ENCODE data around the gene MTTP.

The MTTP gene

DNA sequence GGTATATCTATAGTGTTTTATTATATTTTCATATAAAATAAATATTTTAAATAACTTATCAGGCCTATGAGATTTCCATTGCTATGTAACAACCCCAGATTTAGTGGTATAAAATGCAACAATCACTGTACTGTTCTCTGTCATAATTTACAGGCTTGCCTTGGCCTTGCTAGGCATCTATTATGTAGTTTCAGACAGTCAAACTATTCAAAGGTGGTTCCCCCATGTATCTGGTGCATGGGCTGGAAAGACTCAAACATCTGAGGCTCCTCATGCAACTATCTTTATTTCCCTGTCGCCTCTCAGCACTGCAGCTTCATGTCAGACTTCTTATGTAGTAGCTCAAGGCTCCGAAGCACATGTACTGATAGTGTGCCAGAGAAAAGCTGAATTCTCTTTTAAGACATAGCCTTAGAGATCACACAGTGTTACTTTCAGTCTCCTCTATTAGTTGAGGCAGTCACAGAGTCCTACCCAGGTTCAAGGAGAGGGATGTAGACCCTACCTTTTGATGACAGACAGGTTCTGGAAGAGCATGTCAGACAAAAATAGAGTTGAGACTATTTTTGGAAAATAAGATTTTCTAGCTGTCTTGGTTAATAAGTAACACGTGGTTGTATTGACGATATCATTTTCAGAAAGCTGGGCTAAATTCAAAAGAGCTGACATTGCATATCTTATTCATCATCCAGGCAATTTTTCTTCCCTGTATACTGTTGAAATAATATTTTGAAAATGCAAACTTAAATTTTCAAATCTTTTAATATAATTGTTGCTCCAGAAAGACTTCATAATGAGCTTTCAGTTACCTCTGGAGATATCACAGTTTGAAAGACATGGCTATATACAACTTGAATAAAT lies 19.4 kb downstream of the MTTP start:
- DNase-seq = no peak

GRCh38 chr4:99594818-99595217 lies 20.2 kb downstream of the MTTP start:
- no peak for DNase-seq

GRCh38 chr4:99606716-99607115 lies 32.1 kb downstream of the MTTP start:
- DNase-seq = no peak

GRCh38 chr4:99608417-99608816 lies 33.8 kb downstream of the MTTP start:
- no peak for DNase-seq

DNA sequence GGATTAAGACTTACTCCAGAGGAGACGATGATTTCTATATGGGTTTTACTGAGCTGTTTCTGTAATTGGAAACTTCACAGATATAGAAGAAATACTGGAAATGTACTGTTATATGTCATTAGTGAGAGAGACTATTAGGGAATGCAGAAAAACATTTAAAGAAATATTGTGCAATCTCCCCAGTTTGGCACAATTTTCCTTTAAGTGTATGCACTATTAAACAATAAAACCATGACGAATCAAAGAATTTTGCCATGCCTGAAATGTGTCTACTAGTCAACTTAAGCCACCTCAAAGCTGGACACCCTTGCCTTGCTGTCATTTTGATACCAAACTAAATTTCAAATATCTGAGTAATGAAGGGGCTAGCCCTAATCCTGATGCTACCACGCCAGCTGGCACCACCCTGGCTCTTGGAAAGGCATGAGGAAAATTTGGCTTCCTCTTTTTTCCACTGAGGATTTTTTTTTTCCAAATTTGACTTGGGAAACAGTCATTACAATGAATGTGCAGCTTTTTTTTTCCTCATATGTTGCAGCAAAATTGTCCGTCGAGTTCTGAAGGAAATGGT lies 36.1 kb downstream of the MTTP start:
- no peak for DNase-seq

- no peak for DNase-seq
Measured at GRCh38 chr4:99612281-99612680, 37.7 kb downstream of the MTTP start.

GRCh38 chr4:99612704-99613103 lies 38.1 kb downstream of the MTTP start:
- no peak for DNase-seq

DNA sequence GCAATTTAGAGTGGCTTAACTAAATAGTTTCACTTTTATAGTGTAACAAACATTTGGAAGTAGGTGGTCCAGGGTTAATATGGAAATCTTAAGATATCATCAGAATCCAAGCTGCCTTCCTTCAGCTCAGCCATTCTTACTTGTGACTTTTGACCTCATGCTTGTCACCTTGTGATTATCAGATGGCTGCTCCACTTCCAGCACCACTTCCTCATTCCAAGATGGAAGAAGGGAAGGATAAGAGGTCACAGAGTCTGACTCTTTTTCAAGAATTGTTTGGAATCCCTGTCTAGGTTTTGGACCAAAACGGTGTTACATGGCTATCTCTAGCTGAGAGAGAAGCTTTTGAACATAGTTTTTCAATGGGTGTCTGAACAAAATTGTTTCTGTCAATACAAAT lies 39.9 kb downstream of the MTTP start:
- no peak for DNase-seq

DNA sequence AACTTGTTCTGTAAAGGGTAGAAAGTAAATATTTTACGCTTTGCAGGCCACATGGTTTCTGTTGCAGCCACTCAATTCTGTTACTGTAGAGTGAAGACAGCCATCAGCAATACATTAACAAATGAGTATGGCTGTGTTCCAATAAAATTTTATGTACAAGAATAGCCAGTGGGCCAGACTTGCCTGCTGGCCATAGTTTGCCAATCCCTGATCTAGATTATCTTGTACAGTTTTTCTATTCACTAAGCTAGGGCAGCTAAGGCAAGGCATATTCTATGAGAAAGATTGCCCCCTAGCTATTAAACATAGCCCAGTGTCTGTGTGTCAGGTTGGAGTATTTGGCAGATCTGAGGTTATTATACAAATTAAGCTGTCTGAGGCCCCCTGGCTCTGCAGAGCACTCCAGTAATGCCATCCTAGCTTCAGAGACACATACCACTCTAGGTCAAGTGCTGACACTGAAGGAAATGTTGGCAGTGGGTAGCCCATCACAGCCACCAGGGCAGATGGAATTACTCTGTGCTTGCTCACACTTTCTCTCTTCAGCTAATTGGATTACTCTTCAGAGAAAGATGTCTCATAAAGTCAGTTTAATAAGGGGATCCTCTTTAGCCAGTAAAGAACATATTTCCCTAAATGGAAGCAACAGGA lies 40.7 kb downstream of the MTTP start:
- DNase-seq = no peak

- DNase-seq = no peak
Measured at GRCh38 chr4:99617374-99617773, 42.8 kb downstream of the MTTP start.

DNA sequence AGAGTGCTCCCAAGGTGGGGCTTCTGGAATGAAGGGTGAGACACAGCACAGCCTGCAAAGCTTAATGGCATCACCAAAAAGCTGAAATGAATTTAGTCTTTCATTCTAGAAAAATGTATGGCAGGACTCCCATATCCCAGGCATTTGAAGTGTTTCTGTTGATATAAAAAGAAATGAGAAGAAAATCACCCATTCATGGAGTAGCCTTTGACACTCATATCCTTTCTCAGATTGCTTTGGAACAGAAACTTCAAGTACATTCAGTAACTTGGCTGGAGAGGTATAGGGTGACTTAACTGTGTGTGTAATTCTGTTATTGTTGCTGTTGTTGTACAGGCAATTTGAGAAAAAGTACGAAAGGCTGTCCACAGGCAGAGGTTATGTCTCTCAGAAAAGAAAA lies 47.7 kb downstream of the MTTP start:
- DNase-seq = no peak

- peak; percentile 19 for DNase-seq
Measured at GRCh38 chr4:99624141-99624719, 49.6 kb downstream of the MTTP start.

DNA sequence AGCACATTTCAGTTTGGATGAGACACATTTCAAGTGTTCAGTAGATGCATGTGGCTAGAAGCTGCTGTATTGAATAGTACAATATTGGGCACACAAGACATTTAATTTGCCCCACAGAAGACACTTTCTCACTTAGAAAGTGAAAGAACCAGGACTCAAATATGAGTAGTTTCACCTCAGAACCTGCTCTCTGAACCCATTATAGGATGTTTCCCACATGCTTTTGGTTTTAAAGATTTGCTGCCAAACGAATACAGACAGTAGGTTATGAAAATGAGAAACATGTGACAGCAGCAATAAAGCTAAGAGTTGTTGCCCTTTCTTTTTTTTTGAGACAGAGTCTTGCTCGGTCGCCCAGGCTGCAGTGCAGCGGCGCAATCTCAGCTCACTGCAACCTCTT lies 50.7 kb downstream of the MTTP start:
- DNase-seq = no peak

- no peak for DNase-seq
Measured at GRCh38 chr4:99628040-99628439, 53.4 kb downstream of the MTTP start.

GRCh38 chr4:99629962-99630554 lies 55.4 kb downstream of the MTTP start:
- no peak for DNase-seq

- no peak for DNase-seq
Measured at GRCh38 chr4:99630857-99631360, 56.3 kb downstream of the MTTP start.

DNA sequence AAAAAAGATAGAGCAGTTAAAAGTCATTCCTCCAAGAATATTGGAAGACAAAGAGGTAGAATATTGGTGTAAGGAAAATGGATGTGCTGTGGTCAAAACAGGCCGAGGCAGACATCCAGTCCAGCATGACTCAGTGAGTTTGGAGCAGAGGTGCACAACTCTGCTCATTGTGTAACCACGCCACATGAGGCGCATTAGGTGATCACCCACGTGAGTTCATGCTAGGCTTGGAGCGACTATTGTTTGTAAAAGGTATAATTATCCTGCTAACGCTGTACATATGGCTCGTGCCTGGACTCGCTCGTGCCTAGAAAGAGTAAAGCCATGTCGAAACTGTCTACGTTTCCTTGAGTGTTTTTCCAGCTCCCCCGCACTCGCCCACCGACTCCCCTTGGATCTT lies 59.1 kb downstream of the MTTP start:
- no peak for DNase-seq

DNA sequence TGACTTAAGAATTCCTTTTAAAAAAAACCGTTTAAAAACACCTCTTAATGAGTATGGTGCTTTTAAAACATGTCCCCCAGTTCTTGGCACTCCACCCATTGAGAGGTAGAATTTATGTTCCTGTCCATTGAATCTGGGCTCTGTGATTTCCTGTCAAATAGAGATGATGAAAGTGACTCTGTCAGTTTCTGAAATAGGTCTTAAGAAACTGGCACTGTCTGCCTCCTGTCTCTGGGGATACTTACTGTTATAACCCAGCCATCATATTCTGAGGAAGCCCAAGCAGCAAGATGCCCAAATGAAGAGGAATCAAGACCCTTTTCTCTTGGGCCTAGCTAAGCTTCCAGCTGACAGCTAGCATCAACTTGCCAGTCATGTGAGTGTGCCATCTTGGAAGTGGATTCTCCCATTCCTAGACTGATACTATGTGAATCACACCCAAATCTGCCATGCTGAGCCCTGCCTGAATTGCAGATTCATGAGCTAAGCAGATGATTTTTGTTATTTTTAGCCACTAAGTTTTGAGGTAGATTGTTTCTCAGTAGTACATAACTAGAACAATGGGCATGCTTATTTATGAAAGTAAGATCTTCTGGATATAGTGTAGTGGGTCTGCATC lies 60.2 kb downstream of the MTTP start:
- DNase-seq = no peak

DNA sequence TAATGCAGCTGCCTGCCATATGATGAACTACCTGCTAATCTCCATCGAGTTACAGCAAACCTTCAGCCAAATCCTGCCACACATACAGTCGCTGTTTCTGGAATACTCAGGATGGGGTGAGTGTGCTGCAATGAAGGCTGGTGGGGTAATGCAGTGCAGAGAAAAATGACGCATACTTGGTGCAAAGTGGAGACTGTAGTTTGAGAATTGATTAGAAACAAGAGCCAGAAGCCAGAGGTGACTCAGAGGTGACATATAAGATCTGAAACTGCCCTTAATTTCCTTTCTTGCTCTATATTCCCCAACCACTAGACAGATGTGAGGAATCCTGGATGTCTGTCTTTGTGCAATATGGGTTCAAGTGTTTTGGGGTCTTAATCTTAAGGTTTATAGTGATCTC lies 61.0 kb downstream of the MTTP start:
- DNase-seq = no peak

- DNase-seq = no peak
Measured at GRCh38 chr4:99636422-99636821, 61.8 kb downstream of the MTTP start.

DNA sequence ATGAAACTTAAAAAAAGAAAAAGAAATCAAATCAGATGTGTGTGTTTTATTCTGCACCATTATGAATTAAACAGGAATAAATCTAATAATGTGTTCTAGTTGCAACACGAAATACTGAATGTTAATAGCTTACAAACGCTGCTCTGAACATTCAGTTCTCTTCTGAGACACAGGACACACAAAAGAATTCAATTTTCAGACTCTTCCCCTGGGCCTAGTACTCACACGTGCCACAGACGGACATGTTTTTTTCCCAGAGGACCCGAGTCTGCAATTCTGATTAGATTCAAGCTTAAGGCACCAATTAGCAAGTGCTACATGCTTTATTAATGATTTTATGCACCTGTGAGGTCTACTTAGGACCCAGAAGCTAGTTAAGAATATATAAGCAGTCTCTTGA lies 62.5 kb downstream of the MTTP start:
- no peak for DNase-seq

DNA sequence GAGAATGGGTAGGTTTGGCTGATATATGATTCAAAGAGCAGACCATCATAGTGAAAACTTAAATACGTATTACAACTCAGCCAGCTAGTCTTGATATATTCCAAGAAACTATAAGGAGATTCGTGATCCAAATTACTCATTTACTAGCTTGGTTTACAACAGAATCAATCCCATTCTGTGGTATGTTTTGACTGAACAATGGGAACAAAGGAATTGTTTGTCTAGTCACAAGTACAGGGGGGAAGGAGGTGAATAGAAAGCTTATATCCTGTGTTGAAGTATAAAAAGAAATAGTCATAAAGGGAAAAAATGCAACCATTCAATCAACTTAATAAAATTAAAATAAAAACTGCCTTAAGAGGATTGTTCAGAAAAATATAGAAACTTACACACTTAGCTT lies 66.1 kb downstream of the MTTP start:
- no peak for DNase-seq

Data from activated CD4-positive, alpha-beta T cell treated with anti-CD3 and anti-CD28 coated beads for 48 hours (primary cell).